Astrocyte (in vitro differentiated cells and primary cell): ENCODE results near the gene CTNNA2. TPM values are rescaled to one million over a fixed set of nuclear protein-coding genes. Genes with fewer than 3 reads are reported as not detected.

Source experiments
- DNase-seq: peaks from one replicate; pipeline ENCODE4 v3.0.0-alpha.2; 2010; ENCODE audit warnings: low read depth
- FAIRE-seq: peaks from 2 replicates; lab custom pipeline; 2011; peaks lifted over from hg19 to GRCh38; lab: Jason Lieb, UNC
- H2AFZ ChIP-seq: 2 replicates; pipeline ENCODE4 v1.6.0; 2012; ENCODE audit warnings: low read depth, low read length, inconsistent platforms
- H3K27ac ChIP-seq: 2 replicates; pipeline ENCODE4 v1.5.1; 2011; ENCODE audit warnings: low read depth, low read length, inconsistent platforms
- H3K27me3 ChIP-seq: 2 replicates; pipeline ENCODE4 v1.6.0; 2011; ENCODE audit warnings: low read length, inconsistent platforms; ENCODE audit not compliant: insufficient read depth
- H3K36me3 ChIP-seq: 2 replicates; pipeline ENCODE4 v1.5.1; 2011; ENCODE audit warnings: low read length, inconsistent platforms; ENCODE audit not compliant: insufficient read depth
- H3K4me1 ChIP-seq: 2 replicates; pipeline ENCODE4 v1.5.1; 2011; ENCODE audit warnings: low read length, inconsistent platforms; ENCODE audit not compliant: insufficient read depth
- H3K4me2 ChIP-seq: 2 replicates; pipeline ENCODE4 v1.6.0; 2012; ENCODE audit warnings: low read length, inconsistent platforms
- H3K4me3 ChIP-seq: 2 replicates; pipeline ENCODE4 v1.5.1; 2011; ENCODE audit warnings: low read depth, mild to moderate bottlenecking, low read length, inconsistent platforms; ENCODE audit not compliant: insufficient read depth
- H3K79me2 ChIP-seq: 2 replicates; pipeline ENCODE4 v1.6.0; 2012; ENCODE audit warnings: mild to moderate bottlenecking, low read length, inconsistent platforms; ENCODE audit not compliant: insufficient read depth
- H3K9ac ChIP-seq: 2 replicates; pipeline ENCODE4 v1.6.0; 2012; ENCODE audit warnings: mild to moderate bottlenecking, low read length, inconsistent platforms
- H3K9me3 ChIP-seq: 2 replicates; pipeline ENCODE4 v1.5.1; 2012; ENCODE audit warnings: low read depth, mild to moderate bottlenecking, low read length, inconsistent platforms; ENCODE audit not compliant: insufficient read depth
- H4K20me1 ChIP-seq: 2 replicates; pipeline ENCODE4 v1.6.0; 2012; ENCODE audit warnings: low read length, inconsistent platforms; ENCODE audit not compliant: insufficient read depth
- H3K27ac Mint-ChIP-seq: one replicate; pipeline ENCODE4 v1.8.0; 2021; ENCODE audit warnings: mild to moderate bottlenecking, mixed read lengths; ENCODE audit not compliant: unreplicated experiment
- H3K27me3 Mint-ChIP-seq: one replicate; pipeline ENCODE4 v1.8.0; 2021; ENCODE audit warnings: low read depth, mixed read lengths; ENCODE audit not compliant: unreplicated experiment
- H3K36me3 Mint-ChIP-seq: one replicate; pipeline ENCODE4 v1.8.0; 2021; ENCODE audit warnings: low read depth, mixed read lengths; ENCODE audit not compliant: unreplicated experiment
- H3K4me1 Mint-ChIP-seq: one replicate; pipeline ENCODE4 v1.8.0; 2021; ENCODE audit warnings: low read depth, mixed read lengths; ENCODE audit not compliant: unreplicated experiment
- H3K4me3 Mint-ChIP-seq: one replicate; pipeline ENCODE4 v1.8.0; 2021; ENCODE audit warnings: mild to moderate bottlenecking, moderate library complexity, mixed read lengths; ENCODE audit not compliant: unreplicated experiment
- H3K9me3 Mint-ChIP-seq: one replicate; pipeline ENCODE4 v1.8.0; 2021; ENCODE audit warnings: mild to moderate bottlenecking, mixed read lengths; ENCODE audit not compliant: unreplicated experiment
- CTCF ChIP-seq: IDR thresholded peaks from 2 replicates; pipeline ENCODE4 v1.5.1; 2011; ENCODE audit warnings: low read depth, mild to moderate bottlenecking, inconsistent platforms, low read length, moderate library complexity; ENCODE audit not compliant: insufficient read depth
- EZH2 ChIP-seq: IDR thresholded peaks from 2 replicates; pipeline ENCODE4 v1.6.1; 2012; ENCODE audit warnings: mild to moderate bottlenecking, low read length, inconsistent platforms; ENCODE audit not compliant: insufficient read depth
- total RNA-seq: library from RNA; stranded (reverse); gene quantifications from 2 replicates; pipeline ENCODE4 v1.2.1, GENCODE V29; 2021

Gene CTNNA2
- total RNA-seq, 1 donor from 2014 or later = 3.9 TPM

GRCh38 chr2:79960519-79960918 lies 447.7 kb downstream of the CTNNA2 start:
- Histone ChIP-seq H3K9me3 (no peaks in the 10 kb centered on the region), H3K36me3 (no peaks in the 10 kb centered on the region), H3K9ac (no peak overlapping the region), H3K4me2 (no peak overlapping the region), H3K4me1 (no peaks in the 10 kb centered on the region), H3K79me2 (no peaks in the 10 kb centered on the region), H3K27ac (no peak overlapping the region), H2AFZ (no peak overlapping the region), H4K20me1 (no peaks in the 10 kb centered on the region), H3K27me3 (no peaks in the 10 kb centered on the region), H3K4me3 (no peak overlapping the region)
- DNase-seq (no peak), FAIRE-seq (no peak)
- Mint-ChIP-seq H3K27ac (no peak overlapping the region), H3K27me3 (no peaks in the 10 kb centered on the region), H3K36me3 (no peaks in the 10 kb centered on the region), H3K4me1 (peaks cover 8% of the 10 kb centered on the region), H3K4me3 (no peak overlapping the region), H3K9me3 (no peaks in the 10 kb centered on the region)
- TF ChIP-seq EZH2 (no peak), CTCF (no peak)

GRCh38 chr2:79964966-79965365 lies 452.1 kb downstream of the CTNNA2 start:
- H3K36me3 ChIP-seq = no peaks in the 10 kb centered on the region
- H3K4me2 ChIP-seq = no peak overlapping the region
- Mint-ChIP-seq H3K9me3 (no peaks in the 10 kb centered on the region), H3K27ac (no peak overlapping the region), H3K4me1 (peaks cover 8% of the 10 kb centered on the region), H3K36me3 (no peaks in the 10 kb centered on the region), H3K27me3 (no peaks in the 10 kb centered on the region), H3K4me3 (no peak overlapping the region)
- no peak for DNase-seq
- no peak overlapping the region for H2AFZ ChIP-seq
- H3K27me3 ChIP-seq = no peaks in the 10 kb centered on the region
- TF ChIP-seq CTCF = no peak
- TF ChIP-seq EZH2 = no peak
- H3K9me3 ChIP-seq = no peaks in the 10 kb centered on the region
- no peak overlapping the region for H3K4me3 ChIP-seq
- H4K20me1 ChIP-seq = no peaks in the 10 kb centered on the region
- H3K27ac ChIP-seq = no peak overlapping the region
- no peak for FAIRE-seq
- no peaks in the 10 kb centered on the region for H3K79me2 ChIP-seq
- H3K4me1 ChIP-seq = no peaks in the 10 kb centered on the region
- no peak overlapping the region for H3K9ac ChIP-seq

- Mint-ChIP-seq H3K27ac (no peak overlapping the region), H3K36me3 (no peaks in the 10 kb centered on the region), H3K4me3 (no peak overlapping the region), H3K4me1 (peaks cover 8% of the 10 kb centered on the region), H3K9me3 (no peaks in the 10 kb centered on the region), H3K27me3 (no peaks in the 10 kb centered on the region)
- Histone ChIP-seq H3K9ac (no peak overlapping the region), H3K9me3 (no peaks in the 10 kb centered on the region), H3K4me2 (no peak overlapping the region), H3K79me2 (no peaks in the 10 kb centered on the region), H4K20me1 (no peaks in the 10 kb centered on the region), H2AFZ (no peak overlapping the region), H3K4me1 (no peaks in the 10 kb centered on the region), H3K27me3 (no peaks in the 10 kb centered on the region), H3K4me3 (no peak overlapping the region), H3K36me3 (no peaks in the 10 kb centered on the region), H3K27ac (no peak overlapping the region)
- no peak for TF ChIP-seq CTCF
- no peak for TF ChIP-seq EZH2
- DNase-seq = no peak
- FAIRE-seq = no peak
Measured at GRCh38 chr2:79966369-79966768, 453.5 kb downstream of the CTNNA2 start.
